HL-60 (cell line): ENCODE data around the gene MARCHF3.

Experiments
- POLR2AphosphoS5 ChIP-seq: IDR thresholded peaks from 2 replicates; pipeline ENCODE4 v1.6.1; 2012; ENCODE audit warnings: low read depth
- TF ChIP-seq, protein P1 (sequence below): IDR thresholded peaks from one replicate; pipeline ENCODE4 v1.5.1; 2011; ENCODE audit warnings: low read length, control low read depth, inconsistent platforms; ENCODE audit not compliant: insufficient read depth
- TF ChIP-seq, protein P2 (sequence below): IDR thresholded peaks from 2 replicates; pipeline ENCODE4 v1.6.1; 2012; ENCODE audit warnings: low read depth; ENCODE audit not compliant: insufficient replicate concordance

DNA sequence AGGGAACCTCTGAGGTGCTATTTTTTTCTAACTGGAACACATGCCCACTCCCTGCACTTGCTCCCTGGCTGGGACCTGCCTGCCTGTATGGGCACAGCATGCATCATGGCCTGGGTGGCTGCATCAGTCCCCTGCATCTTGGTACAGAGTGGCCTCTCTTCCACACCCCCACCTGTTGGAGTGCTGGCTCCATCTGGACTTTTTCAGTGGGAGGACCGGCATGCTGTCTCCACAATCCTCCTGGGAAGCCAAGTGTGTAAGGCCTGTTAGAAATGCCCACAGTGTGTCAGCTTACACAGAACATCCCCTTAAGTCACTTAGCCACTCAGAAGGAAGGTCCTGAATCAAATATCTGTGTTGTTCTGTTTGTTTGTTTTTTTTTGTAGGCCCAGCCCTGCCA lies 102.9 kb downstream of the MARCHF3 start:
- TF ChIP-seq, protein P1, sequence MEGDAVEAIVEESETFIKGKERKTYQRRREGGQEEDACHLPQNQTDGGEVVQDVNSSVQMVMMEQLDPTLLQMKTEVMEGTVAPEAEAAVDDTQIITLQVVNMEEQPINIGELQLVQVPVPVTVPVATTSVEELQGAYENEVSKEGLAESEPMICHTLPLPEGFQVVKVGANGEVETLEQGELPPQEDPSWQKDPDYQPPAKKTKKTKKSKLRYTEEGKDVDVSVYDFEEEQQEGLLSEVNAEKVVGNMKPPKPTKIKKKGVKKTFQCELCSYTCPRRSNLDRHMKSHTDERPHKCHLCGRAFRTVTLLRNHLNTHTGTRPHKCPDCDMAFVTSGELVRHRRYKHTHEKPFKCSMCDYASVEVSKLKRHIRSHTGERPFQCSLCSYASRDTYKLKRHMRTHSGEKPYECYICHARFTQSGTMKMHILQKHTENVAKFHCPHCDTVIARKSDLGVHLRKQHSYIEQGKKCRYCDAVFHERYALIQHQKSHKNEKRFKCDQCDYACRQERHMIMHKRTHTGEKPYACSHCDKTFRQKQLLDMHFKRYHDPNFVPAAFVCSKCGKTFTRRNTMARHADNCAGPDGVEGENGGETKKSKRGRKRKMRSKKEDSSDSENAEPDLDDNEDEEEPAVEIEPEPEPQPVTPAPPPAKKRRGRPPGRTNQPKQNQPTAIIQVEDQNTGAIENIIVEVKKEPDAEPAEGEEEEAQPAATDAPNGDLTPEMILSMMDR = no peak
- TF ChIP-seq POLR2AphosphoS5 = no peak
- TF ChIP-seq, protein P2, sequence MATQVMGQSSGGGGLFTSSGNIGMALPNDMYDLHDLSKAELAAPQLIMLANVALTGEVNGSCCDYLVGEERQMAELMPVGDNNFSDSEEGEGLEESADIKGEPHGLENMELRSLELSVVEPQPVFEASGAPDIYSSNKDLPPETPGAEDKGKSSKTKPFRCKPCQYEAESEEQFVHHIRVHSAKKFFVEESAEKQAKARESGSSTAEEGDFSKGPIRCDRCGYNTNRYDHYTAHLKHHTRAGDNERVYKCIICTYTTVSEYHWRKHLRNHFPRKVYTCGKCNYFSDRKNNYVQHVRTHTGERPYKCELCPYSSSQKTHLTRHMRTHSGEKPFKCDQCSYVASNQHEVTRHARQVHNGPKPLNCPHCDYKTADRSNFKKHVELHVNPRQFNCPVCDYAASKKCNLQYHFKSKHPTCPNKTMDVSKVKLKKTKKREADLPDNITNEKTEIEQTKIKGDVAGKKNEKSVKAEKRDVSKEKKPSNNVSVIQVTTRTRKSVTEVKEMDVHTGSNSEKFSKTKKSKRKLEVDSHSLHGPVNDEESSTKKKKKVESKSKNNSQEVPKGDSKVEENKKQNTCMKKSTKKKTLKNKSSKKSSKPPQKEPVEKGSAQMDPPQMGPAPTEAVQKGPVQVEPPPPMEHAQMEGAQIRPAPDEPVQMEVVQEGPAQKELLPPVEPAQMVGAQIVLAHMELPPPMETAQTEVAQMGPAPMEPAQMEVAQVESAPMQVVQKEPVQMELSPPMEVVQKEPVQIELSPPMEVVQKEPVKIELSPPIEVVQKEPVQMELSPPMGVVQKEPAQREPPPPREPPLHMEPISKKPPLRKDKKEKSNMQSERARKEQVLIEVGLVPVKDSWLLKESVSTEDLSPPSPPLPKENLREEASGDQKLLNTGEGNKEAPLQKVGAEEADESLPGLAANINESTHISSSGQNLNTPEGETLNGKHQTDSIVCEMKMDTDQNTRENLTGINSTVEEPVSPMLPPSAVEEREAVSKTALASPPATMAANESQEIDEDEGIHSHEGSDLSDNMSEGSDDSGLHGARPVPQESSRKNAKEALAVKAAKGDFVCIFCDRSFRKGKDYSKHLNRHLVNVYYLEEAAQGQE = no peak
